GM21447 (cell line): Measurements from ENCODE around the gene KCNH6.

Source experiments
- ATAC-seq: cut with Tn5 transposase; IDR thresholded peaks from one replicate; pipeline ENCODE4 v1.9.1; 2021; ENCODE audit not compliant: unreplicated experiment

The KCNH6 gene

DNA sequence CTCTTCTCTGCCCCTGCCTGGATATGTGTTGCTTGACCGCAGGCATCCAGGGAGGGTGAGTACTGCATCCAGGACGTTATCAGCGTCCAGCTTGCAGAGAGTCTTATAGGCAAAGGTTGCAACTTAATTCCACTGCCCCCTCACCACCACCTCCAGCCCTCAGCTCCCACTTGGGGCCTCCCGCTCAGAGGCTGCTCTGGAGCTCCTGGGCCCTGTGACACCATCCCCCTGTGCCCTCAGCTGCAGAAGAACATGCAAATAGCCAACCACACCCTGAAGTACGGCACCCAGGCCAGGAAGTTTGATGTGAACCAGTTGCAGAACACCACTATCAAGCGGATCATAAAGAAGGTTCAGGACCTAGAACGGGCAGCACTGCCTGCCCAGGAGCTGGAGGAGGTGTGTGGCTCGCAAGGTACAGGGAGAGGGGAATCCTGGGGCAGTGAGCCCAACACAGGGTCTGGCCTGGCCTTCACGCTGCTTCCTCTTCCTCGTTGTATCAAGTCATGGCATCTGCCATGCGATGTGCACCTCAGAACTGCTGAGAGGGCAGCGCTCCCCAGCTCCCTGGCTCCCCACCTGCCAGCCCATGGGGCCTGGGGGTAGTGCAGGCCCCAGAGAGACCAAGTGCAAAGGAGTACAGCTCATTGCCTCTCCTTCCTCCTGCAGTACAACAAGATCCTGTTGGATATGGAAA, 36.7 kb upstream of the KCNH6 start:
- ATAC-seq: no peak

- no peak for ATAC-seq
Measured at GRCh38 chr17:63487014-63487339, 36.2 kb upstream of the KCNH6 start.

DNA sequence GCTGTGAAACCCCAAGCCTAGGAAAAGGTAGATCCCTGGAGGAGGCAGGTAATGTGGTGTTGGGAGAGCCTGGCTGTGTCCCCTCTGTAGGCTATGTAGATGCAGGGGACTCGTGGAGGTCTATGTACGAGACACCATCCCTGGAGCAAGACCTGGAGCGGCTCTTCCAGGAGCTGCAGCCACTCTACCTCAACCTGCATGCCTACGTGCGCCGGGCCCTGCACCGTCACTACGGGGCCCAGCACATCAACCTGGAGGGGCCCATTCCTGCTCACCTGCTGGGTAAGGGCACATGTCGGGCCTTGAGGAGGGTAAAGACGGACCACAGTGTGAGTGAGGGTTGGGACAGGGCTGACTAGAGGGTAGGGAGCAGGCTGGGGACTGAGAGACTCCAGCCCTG, 34.3 kb upstream of the KCNH6 start:
- ATAC-seq: no peak

GRCh38 chr17:63489291-63489690, 33.9 kb upstream of the KCNH6 start:
- no peak for ATAC-seq

- no peak for ATAC-seq
Measured at GRCh38 chr17:63490329-63490728, 32.8 kb upstream of the KCNH6 start.

GRCh38 chr17:63490858-63491400, 32.2 kb upstream of the KCNH6 start:
- ATAC-seq: no peak

GRCh38 chr17:63491413-63491812, 31.7 kb upstream of the KCNH6 start:
- no peak for ATAC-seq

GRCh38 chr17:63491977-63492618, 31.1 kb upstream of the KCNH6 start:
- no peak for ATAC-seq

- ATAC-seq: no peak
Measured at GRCh38 chr17:63492940-63493339, 30.2 kb upstream of the KCNH6 start.

DNA sequence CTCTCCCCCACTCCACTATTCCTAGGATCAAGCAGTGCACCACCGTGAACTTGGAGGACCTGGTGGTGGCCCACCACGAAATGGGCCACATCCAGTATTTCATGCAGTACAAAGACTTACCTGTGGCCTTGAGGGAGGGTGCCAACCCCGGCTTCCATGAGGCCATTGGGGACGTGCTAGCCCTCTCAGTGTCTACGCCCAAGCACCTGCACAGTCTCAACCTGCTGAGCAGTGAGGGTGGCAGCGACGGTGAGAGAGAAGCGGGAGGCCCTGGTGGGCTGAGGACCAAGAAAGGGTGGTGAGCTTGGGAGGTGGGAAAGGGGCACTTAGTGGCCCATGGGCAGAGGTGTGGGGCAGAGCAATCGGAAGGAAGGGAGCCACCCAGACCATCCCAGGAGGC, 29.7 kb upstream of the KCNH6 start:
- no peak for ATAC-seq

DNA sequence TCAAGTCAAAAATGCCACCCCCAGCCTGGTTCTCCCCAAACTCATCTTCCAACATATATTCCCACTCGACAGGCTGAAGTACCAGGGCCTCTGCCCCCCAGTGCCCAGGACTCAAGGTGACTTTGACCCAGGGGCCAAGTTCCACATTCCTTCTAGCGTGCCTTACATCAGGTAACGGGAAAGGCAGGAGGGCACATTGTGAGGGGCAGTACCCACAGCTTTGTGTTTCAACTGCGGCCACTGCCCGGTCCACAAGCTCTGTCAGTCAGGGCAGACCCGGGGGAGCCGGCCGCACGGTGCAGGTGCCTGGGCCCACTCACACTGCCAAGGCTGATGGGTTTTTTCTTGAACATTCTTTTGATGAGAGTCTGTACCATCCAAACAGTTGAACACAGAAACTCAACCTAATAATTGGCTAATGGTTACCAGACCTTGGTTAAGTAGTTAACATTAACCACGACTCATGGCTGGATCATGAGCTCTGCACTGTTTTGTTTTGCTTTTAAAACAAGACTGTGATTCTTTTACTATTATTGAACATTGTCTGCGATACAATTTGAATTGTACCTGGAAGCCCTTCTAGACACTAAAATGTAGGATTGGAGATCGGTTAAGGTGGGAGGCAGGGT, 28.7 kb upstream of the KCNH6 start:
- no peak for ATAC-seq

DNA sequence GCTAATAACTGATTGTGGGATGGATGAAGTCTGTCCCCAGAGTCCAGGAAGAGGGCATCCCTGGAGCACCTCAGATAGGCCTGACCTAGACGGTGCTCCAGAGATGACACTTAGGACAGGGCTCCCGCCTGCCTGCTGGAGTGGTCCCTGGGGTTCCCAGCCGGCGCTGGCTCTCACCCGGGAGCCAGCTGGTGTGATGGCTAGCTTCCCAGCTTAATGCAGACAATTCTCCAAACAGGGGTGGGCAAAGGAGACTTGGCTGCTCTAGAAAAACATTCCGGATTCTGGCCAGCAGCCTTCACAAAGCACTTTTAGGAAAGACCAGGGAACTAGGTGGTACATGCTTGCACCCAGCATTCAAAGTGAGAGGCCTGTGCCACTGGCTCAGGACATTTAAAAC, 27.7 kb upstream of the KCNH6 start:
- no peak for ATAC-seq

DNA sequence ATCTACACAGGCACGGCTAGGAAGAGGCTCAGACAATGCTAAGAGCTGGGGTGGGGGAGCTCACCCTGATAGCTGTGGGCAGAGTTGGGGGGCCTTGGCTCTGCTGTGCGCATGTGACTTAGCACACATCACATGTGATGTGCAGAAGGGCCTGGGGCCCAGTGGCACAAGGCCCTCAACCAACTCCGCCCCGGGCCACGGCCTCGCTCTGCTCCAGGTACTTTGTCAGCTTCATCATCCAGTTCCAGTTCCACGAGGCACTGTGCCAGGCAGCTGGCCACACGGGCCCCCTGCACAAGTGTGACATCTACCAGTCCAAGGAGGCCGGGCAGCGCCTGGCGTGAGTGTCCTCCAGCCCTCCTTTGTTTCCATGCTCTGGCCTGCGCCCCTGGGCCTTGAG, 27.0 kb upstream of the KCNH6 start:
- no peak for ATAC-seq

DNA sequence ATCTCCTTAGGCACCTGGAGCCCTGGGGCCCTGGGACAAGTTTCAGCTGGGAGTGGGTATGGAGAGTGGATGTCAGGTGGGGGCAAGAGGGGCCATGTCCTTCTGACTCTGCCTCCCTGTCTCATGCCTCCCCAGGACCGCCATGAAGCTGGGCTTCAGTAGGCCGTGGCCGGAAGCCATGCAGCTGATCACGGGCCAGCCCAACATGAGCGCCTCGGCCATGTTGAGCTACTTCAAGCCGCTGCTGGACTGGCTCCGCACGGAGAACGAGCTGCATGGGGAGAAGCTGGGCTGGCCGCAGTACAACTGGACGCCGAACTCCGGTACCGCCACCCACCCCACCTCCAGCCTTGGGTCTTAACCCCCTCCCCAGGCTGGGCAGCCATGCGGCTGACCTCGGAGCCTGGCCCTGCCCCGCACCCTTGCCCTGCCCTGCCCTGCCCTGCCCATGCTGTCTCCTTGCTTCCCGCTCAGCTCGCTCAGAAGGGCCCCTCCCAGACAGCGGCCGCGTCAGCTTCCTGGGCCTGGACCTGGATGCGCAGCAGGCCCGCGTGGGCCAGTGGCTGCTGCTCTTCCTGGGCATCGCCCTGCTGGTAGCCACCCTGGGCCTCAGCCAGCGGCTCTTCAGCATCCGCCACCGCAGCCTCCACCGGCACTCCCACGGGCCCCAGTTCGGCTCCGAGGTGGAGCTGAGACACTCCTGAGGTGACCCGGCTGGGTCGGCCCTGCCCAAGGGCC, 26.3 kb upstream of the KCNH6 start:
- no peak for ATAC-seq

DNA sequence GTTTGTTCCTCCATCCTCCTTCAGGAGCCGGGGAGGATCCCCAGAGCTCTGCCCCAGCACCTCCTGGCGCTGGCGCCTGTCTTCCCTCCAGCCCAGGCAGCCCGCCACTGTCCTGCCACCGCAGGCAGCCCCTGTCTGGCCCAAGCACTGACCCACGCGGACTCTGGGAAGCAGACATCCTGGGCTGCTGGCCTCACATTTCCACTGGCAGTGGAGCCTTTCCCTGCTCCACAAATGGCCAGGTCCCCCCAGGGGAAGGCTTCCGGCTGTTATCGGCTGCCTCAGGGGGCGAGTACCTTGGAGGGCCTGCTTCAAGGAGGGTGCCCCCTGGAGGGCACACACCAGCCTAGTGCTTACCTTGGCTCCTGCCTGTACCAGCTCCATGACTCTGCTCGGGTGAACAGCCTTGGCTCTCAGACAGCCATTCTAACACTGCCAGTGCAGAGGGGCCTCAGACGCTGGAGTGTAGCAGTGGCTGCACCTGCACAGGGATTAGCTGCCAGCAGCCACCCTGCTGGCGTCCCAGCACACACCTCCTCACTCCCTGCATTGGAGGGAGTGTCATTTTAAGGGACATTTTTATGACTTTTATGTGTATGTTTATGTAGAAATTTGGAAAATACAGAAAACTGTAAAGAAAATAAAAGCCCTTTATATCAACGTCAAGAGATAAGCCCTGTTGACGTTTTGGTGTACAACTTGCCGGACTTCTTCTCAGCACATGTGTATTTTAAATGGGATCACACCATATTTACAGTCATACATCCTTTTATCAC, 25.3 kb upstream of the KCNH6 start:
- no peak for ATAC-seq

- ATAC-seq: no peak
Measured at GRCh38 chr17:63498626-63499195, 24.4 kb upstream of the KCNH6 start.

DNA sequence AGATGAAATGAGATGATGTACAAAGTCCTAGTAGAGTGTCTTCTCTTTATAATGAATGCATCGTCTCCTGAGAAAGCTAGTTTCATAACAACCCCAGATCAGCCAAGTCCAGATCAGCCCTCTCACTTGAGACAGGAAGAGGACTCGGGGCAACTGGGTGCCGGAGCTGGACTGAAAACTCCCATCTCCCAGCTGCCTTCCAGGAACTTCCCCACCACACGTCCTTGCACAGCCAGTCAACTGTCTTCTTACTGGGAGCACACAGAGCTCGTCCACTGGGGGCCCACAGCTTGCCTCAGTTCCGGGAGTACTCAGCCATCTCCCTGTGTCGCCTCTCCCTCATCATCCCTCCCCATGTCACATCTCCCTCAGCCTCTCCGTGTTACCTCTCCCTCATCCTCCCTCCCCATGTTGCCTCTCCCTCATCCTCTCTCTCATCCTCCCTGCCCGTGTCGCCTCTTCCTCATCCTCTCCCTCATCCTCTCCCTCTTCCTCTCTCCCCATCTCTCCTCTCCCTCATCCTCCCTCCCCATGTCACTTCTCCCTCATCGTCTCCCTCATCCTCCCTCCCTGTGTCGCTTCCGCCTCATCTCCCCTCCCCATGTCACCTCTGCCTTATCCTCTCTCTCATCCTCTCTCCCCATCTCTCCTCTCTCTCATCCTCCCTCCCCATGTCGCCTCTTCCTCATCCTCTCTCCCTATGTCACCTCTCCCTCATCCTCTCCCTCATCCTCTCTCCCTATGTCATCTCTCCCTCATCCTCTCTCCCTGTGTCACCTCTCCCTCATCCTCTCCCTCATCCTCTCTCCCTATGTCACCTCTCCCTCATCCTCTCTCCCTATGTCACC, 22.4 kb upstream of the KCNH6 start:
- ATAC-seq: no peak

DNA sequence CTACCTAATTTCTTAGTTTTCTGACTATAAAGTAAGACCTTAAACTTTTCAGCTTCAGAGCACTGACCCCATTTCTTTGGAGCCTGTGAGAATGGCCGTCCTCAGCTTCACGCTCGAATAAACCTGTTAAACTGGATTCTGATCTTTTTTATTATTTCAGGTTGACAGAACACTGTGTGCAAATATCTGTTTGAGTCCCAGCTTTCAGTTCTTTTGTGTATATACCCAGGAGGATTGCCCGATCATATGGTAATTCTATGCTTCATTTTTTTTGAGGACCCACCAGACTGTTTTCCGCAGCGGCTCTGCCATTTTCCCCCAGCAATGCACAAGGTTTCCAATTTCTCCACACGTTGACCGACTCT, 19.8 kb upstream of the KCNH6 start:
- ATAC-seq: no peak

DNA sequence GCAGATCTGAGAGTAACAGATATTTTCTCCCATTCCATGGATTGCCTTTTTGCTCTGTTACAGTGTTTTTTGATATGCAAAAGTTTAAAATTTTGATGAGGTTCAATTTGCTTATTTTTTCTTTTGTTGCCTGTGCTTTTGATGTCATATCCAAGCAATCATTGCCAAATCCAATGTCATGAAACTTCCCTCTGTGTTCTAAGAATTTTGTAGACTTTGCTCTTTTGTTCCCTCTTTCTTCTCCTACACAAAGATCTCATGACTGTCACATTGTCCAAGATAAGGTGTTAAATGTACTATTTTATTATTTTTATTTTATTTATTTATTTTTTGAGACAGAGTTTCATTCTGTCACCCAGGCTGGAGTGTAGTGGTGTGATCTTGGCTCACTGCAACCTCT, 18.9 kb upstream of the KCNH6 start:
- ATAC-seq: no peak

- ATAC-seq: no peak
Measured at GRCh38 chr17:63505341-63505740, 17.8 kb upstream of the KCNH6 start.
